Lung (tissue), 12 donors: ENCODE measurements around the gene HIRA. TPM values are rescaled to one million over a fixed set of nuclear protein-coding genes. Genes with fewer than 3 reads are reported as not detected.

Experiments
- ATAC-seq: fragments of 200-7000 bp; cut with Tn5 transposase; one replicate; pipeline ENCODE4 v1.9.1; 2020; ENCODE audit warnings: moderate number of reproducible peaks; ENCODE audit not compliant: insufficient read depth, low FRiP score
- DNase-seq, 3 donors: peaks; one replicate each; pipeline ENCODE4 v3.0.0-alpha.2; 2013 to 2017
- H3K27ac ChIP-seq, 2 donors: one replicate each; pipeline ENCODE4 v1.5.1; 2013; ENCODE audit warnings: mild to moderate bottlenecking in 2 of 2, moderate library complexity in 2 of 2, control low read depth in 1 of 2, inconsistent platforms in 1 of 2, low read depth in 1 of 2, low read length in 1 of 2
- H3K27me3 ChIP-seq, 3 donors: one replicate each; pipeline ENCODE4 v1.5.1; 2013; ENCODE audit warnings: low read length in 2 of 3; ENCODE audit not compliant: control insufficient read depth in 3 of 3, insufficient read depth in 3 of 3
- H3K36me3 ChIP-seq, 4 donors: one replicate each; pipeline ENCODE4 v1.5.1; 2013; ENCODE audit warnings: low read length in 4 of 4, mild to moderate bottlenecking in 1 of 4, moderate library complexity in 1 of 4; ENCODE audit not compliant: control insufficient read depth in 4 of 4, insufficient read depth in 4 of 4
- H3K4me1 ChIP-seq, 5 donors: one replicate each; pipeline ENCODE4 v1.5.1; 2013; ENCODE audit warnings: low read length in 5 of 5, mild to moderate bottlenecking in 2 of 5, moderate library complexity in 1 of 5; ENCODE audit not compliant: control insufficient read depth in 5 of 5, insufficient read depth in 5 of 5
- H3K4me3 ChIP-seq: one replicate; pipeline ENCODE4 v1.5.1; 2013; ENCODE audit warnings: mild to moderate bottlenecking, control low read depth, moderate library complexity
- H3K9ac ChIP-seq, 2 donors: one replicate each; pipeline ENCODE4 v1.5.1; 2013; ENCODE audit warnings: low read length in 2 of 2, control low read depth in 1 of 2; ENCODE audit not compliant: insufficient read depth in 1 of 2
- H3K9me3 ChIP-seq, 4 donors: one replicate each; pipeline ENCODE4 v1.5.1; 2013; ENCODE audit warnings: low read length in 3 of 4, mild to moderate bottlenecking in 1 of 4, moderate library complexity in 1 of 4; ENCODE audit not compliant: control insufficient read depth in 4 of 4, insufficient read depth in 3 of 4
- WGBS, 2 donors: extraction: QIAGEN DNeasy Blood & Tissue Kit; methylation state at CpG; one replicate each; pipeline ENCODE4 v1.1.7; 2013; 5-methylcytosine and 5-hydroxymethylcytosine counted together
- polyA plus RNA-seq, 2 donors: library from polyadenylated mRNA; stranded (reverse); fragments of 200-250 nt; gene quantifications; one replicate each; pipeline ENCODE4 v1.2.1, GENCODE V29; 2013
- total RNA-seq, 2 donors: library from RNA; depleted of rRNA in 1 of 2; stranded (reverse); fragments of >200 nt in 1 of 2; gene quantifications; one replicate each; pipeline ENCODE4 v1.2.1, GENCODE V29; 2014 to 2021
- TF ChIP-seq, protein P1 (sequence below): IDR thresholded peaks from 2 replicates; pipeline ENCODE4 v1.5.1; 2012; ENCODE audit warnings: mild to moderate bottlenecking; ENCODE audit errors: control extremely low read depth, extremely low read depth
- donor health status: control.
- donor health status: control.
- donor health status: Bipolar disorder and iron deficiency.
- donor health status: healthy.
- donor health status: DM: yes; HTN: yes; CAD: no.

HIRA gene
- total and polyA plus RNA-seq, 4 donors = 7.5 to 27.2 (median 17.3) TPM

DNA sequence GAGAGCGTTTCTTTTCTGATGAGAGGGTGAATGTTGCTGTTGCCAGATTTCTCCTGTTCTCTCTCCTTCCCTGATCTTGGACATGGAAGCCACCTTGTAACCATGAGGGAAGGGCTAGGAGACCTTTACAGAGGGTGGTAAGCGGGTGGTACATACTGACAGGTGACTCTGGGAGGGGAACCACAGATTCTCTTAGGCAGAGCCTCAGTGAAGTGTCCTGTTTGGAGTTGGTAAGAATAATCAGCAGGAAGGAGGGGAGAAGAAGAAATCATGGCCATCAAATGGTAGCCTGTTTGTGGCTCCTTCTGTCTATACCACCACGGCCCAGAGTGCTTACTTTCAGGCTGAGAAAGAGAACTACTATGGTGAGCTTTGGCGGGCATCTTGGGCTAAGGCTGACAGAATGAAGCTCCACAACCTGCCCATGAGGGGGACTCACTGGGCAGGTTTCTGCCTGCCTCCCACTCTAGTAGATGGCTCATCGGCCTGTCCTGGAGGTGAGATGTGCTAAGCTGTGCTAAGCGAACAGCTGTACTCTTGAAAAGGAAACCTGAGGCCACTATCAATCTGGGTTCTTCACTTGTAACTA lies 84.8 kb downstream of the HIRA start:
- Histone ChIP-seq H3K36me3 (peaks cover 9 to 36% (median 24%) of the 10 kb centered on the region in 4 donors), H3K4me3 (no peak overlapping the region), H3K27ac (no peak overlapping the region), H3K4me1 (no peaks in the 10 kb centered on the region), H3K27me3 (no peaks in the 10 kb centered on the region), H3K9ac (no peak overlapping the region), H3K9me3 (no peaks in the 10 kb centered on the region)
- WGBS, 2 donors = 97 to 99% methylated on average over 6 of the region's 6 CpGs
- ATAC-seq (no peak), DNase-seq (no peak)
- TF ChIP-seq, protein P1, sequence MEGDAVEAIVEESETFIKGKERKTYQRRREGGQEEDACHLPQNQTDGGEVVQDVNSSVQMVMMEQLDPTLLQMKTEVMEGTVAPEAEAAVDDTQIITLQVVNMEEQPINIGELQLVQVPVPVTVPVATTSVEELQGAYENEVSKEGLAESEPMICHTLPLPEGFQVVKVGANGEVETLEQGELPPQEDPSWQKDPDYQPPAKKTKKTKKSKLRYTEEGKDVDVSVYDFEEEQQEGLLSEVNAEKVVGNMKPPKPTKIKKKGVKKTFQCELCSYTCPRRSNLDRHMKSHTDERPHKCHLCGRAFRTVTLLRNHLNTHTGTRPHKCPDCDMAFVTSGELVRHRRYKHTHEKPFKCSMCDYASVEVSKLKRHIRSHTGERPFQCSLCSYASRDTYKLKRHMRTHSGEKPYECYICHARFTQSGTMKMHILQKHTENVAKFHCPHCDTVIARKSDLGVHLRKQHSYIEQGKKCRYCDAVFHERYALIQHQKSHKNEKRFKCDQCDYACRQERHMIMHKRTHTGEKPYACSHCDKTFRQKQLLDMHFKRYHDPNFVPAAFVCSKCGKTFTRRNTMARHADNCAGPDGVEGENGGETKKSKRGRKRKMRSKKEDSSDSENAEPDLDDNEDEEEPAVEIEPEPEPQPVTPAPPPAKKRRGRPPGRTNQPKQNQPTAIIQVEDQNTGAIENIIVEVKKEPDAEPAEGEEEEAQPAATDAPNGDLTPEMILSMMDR = no peak

DNA sequence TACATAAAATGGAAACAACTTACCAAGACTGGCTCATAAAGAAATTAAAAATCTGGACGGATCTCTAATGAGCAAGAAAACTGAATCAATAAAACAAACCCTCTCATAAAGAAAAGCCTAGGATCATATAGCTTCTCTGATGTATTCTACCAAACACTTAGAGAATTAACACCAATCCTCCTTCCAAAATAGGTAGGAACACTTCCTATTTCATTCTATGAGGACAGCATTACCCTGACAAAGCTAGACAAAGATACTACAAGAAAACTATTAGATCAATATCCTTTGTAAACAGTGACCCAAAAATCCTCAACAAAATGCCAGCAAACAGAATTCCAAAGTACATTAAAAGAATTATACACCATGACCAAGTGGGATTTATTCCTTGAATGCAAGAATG lies 87.1 kb downstream of the HIRA start:
- H3K36me3 ChIP-seq = peaks cover 0 to 28% (median 17%) of the 10 kb centered on the region in 4 donors
- TF ChIP-seq, protein P1 = no peak
- WGBS, 2 donors = 87 to 93% methylated on average over 1 of the region's 1 CpG

DNA sequence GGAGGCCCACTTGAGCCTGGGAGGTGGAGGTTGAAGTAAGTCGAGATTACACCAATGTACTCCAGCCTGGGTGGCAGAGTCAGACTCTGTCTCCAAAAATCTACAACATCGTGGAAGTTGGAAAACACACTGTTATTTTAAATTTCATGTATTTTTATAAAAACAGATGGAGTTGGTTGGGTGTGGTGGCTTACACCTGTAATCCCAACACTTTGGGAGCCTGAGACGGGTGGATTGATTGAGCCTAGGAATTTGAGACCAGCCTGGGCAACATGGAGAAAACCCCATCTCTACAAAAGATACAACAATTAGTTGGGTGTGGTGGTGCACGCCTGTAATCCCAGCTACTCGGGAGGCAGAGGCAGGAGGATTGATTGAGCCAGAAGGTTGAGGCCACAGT lies 88.1 kb downstream of the HIRA start:
- Histone ChIP-seq H3K27me3 (no peaks in the 10 kb centered on the region), H3K9ac (no peak overlapping the region), H3K4me1 (no peaks in the 10 kb centered on the region), H3K4me3 (no peak overlapping the region), H3K27ac (no peak overlapping the region), H3K36me3 (peaks cover 0 to 26% (median 17%) of the 10 kb centered on the region in 4 donors), H3K9me3 (peaks cover 0 to 4% (median 0%) of the 10 kb centered on the region in 4 donors)
- DNase-seq = no peak
- TF ChIP-seq, protein P1 = no peak
- no peak for ATAC-seq
- WGBS, 2 donors = 95 to 98% methylated on average over 5 of the region's 5 CpGs

More for the DNA sequence above, 87.1 kb downstream of the HIRA start:
- Histone ChIP-seq H3K27ac (no peak overlapping the region), H3K4me3 (no peak overlapping the region), H3K27me3 (no peaks in the 10 kb centered on the region), H3K9ac (no peak overlapping the region), H3K9me3 (peaks cover 0 to 4% (median 0%) of the 10 kb centered on the region in 4 donors), H3K4me1 (no peaks in the 10 kb centered on the region)
- DNase-seq (no peak), ATAC-seq (no peak)

DNA sequence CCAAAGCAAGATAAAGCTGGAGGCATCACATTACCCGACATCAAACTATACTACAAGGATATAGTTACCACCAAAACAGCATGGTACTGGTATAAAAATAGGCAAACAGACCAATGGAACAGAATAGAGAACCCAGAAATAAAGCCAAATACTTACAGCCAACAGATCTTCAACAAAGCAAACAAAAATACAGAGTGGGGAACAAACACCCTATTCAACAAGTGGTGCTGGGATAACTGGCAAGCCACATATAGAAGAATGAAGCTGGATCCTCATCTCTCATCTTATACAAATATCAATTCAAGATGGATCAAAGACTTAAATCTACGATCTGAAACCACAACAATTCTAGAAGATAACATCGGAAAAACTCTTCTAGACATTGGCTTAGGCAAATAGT lies 90.0 kb downstream of the HIRA start:
- ATAC-seq = no peak
- no peak overlapping the region for H3K4me3 ChIP-seq
- TF ChIP-seq, protein P1 = no peak
- H3K36me3 ChIP-seq = peaks cover under 1 to 27% (median 21%) of the 10 kb centered on the region in 4 donors
- 63 to 95% methylated on average over 3 of the region's 3 CpGs for WGBS, 2 donors
- no peaks in the 10 kb centered on the region for H3K27me3 ChIP-seq
- H3K9me3 ChIP-seq = peaks cover 0 to 11% (median 2%) of the 10 kb centered on the region in 4 donors
- no peak overlapping the region for H3K9ac ChIP-seq
- DNase-seq = no peak
- H3K4me1 ChIP-seq = no peaks in the 10 kb centered on the region
- no peak overlapping the region for H3K27ac ChIP-seq
